Panc1 (cell line): ENCODE measurements around the gene PPP1R15A. TPM values are rescaled to one million over a fixed set of nuclear protein-coding genes. Genes with fewer than 3 reads are reported as not detected.

Experiments
- ATAC-seq: fragments of 200-7000 bp; cut with Tn5 transposase; 2 replicates; pipeline ENCODE4 v1.9.1; 2020; ENCODE audit warnings: mild to moderate bottlenecking, moderate library complexity
- BruUV-seq: library from RNA; stranded (reverse); fragments of 400-500 nt; replicated peaks from 2 replicates; lab custom pipeline; 2021; lab: Mats Ljungman, UMichigan
- CTCF ChIA-PET: fragments of 300-600 bp; sonication (Branson Sonifier 250); formaldehyde crosslinking; loops from one replicate; lab custom pipeline; 2022; ENCODE audit warnings: antibody characterized with exemption; lab: Charles Lee
- POLR2A ChIA-PET: fragments of 300-600 bp; sonication (Branson Sonifier 250); formaldehyde crosslinking; loops from one replicate; lab custom pipeline; 2022; ENCODE audit warnings: antibody characterized with exemption; lab: Charles Lee
- DNase-seq: peaks from one replicate; pipeline ENCODE4 v3.0.0-alpha.2; 2010; ENCODE audit warnings: low read depth, low spot score
- H3K27ac ChIP-seq: 2 replicates; pipeline ENCODE4 v1.5.1; 2011; ENCODE audit warnings: mild to moderate bottlenecking, low read length, inconsistent platforms
- H3K27me3 ChIP-seq: fragments of 200-500 bp; sonication (Bioruptor generic); 2 replicates; pipeline ENCODE4 v1.6.0; 2014; ENCODE audit warnings: low read length, inconsistent platforms; ENCODE audit not compliant: control insufficient read depth, insufficient read depth
- H3K36me3 ChIP-seq: fragments of 200-500 bp; sonication (Bioruptor generic); 2 replicates; pipeline ENCODE4 v1.5.1; 2014; ENCODE audit warnings: inconsistent platforms, mild to moderate bottlenecking, low read length, moderate library complexity; ENCODE audit not compliant: control insufficient read depth, insufficient read depth
- H3K4me1 ChIP-seq: 2 replicates; pipeline ENCODE4 v1.5.1; 2011; ENCODE audit warnings: inconsistent platforms, mild to moderate bottlenecking, low read length, moderate library complexity; ENCODE audit not compliant: control insufficient read depth, insufficient read depth
- H3K4me3 ChIP-seq, 2 experiments: 2 replicates each; pipeline ENCODE4 v1.5.1; 2011 to 2012; ENCODE audit warnings: low read depth in 2 of 2, low read length in 2 of 2, mild to moderate bottlenecking in 2 of 2, inconsistent platforms in 1 of 2, moderate library complexity in 1 of 2
- H3K9me3 ChIP-seq: fragments of 200-500 bp; sonication (Bioruptor generic); 2 replicates; pipeline ENCODE4 v1.5.1; 2014; ENCODE audit warnings: low read depth, mild to moderate bottlenecking, inconsistent platforms, low read length, moderate library complexity; ENCODE audit not compliant: control insufficient read depth, insufficient read depth
- CTCF ChIP-seq: fragments of 450-650 bp; IDR thresholded peaks from 2 replicates; pipeline ENCODE4 v1.5.1; 2017; ENCODE audit warnings: mild to moderate bottlenecking
- POLR2AphosphoS5 ChIP-seq: IDR thresholded peaks from 2 replicates; pipeline ENCODE4 v1.6.1; 2012; ENCODE audit warnings: mild to moderate bottlenecking, low read depth, low read length, moderate library complexity
- REST ChIP-seq, 2 experiments: IDR thresholded peaks; 2 replicates each; pipeline ENCODE4 v1.6.1; 2011 to 2012; ENCODE audit warnings: low read depth in 2 of 2, control low read depth in 1 of 2, low read length in 1 of 2, mild to moderate bottlenecking in 1 of 2, moderate library complexity in 1 of 2; ENCODE audit not compliant: insufficient read depth in 1 of 2
- SIN3A ChIP-seq: IDR thresholded peaks from 2 replicates; pipeline ENCODE4 v1.6.1; 2012; ENCODE audit warnings: low read depth, mild to moderate bottlenecking, low read length, moderate library complexity, borderline replicate concordance; ENCODE audit not compliant: insufficient read depth
- TCF7L2 ChIP-seq: IDR thresholded peaks from 2 replicates; pipeline ENCODE4 v1.6.1; 2011; ENCODE audit warnings: mild to moderate bottlenecking, low read depth, low read length, inconsistent platforms
- in situ Hi-C: cut with HindIII; loops from 2 replicates; pipeline ENCODE4 v1.10.0; 2016; ENCODE audit warnings: low sequenced_read_pairs, low pct_unique_long_range_greater_than_20kb
- intact Hi-C: fragments of 100-400 bp; cut with micrococcal nuclease; formaldehyde crosslinking; loops from one replicate; pipeline ENCODE4 v1.10.0; 2022; ENCODE audit not compliant: unreplicated experiment
- total RNA-seq: library from RNA; stranded (reverse); gene quantifications from one replicate; pipeline ENCODE4 v1.2.1, GENCODE V29; 2021; ENCODE audit not compliant: unreplicated experiment

PPP1R15A gene
- total RNA-seq, 1 experiment from 2014 or later = 27.1 TPM

- in situ Hi-C loops (no loop called here), intact Hi-C loops (no loop called here)
- H3K27me3 ChIP-seq = no peaks in the 10 kb centered on the region
- peak overlapping the region; percentile 93 for H3K27ac ChIP-seq
- DNase-seq = no peak
- peaks cover 18% of the 10 kb centered on the region for H3K4me1 ChIP-seq
- CTCF ChIA-PET = no interaction called here
- POLR2A ChIA-PET = no interaction called here
- peaks cover 10% of the 10 kb centered on the region; the same call in 1 of the 2 replicates for H3K36me3 ChIP-seq
- no peaks in the 10 kb centered on the region for H3K9me3 ChIP-seq
- TF ChIP-seq POLR2AphosphoS5 (no peak), SIN3A (peak; percentile 65; the same call in 1 of the 2 replicates)
- peak overlapping the region; percentile 84 to 99 for H3K4me3 ChIP-seq
- no TSS peak for BruUV-seq
- ATAC-seq = peak; percentile 67
Measured at GRCh38 chr19:48872884-48873475, 759 bp downstream of the PPP1R15A start.

GRCh38 chr19:48873476-48874302 lies 1.5 kb downstream of the PPP1R15A start:
- H3K9me3 ChIP-seq = no peaks in the 10 kb centered on the region
- peak overlapping the region; percentile 93 for H3K27ac ChIP-seq
- ATAC-seq (no peak), DNase-seq (no peak)
- H3K4me3 ChIP-seq = peak overlapping the region; percentile 84 to 99
- intact Hi-C loops = no loop called here
- BruUV-seq = no TSS peak
- TF ChIP-seq POLR2AphosphoS5 (no peak), TCF7L2 (no peak), CTCF (no peak), REST (IDR thresholded peaks at IDR 0.05; ENCODE audit: insufficient read depth in 1 of 2, low read depth in 2 of 2, low read length in 1 of 2) (no peak), SIN3A (no peak)
- no peaks in the 10 kb centered on the region for H3K27me3 ChIP-seq
- H3K4me1 ChIP-seq = peaks cover 15% of the 10 kb centered on the region
- H3K36me3 ChIP-seq = peaks cover 10% of the 10 kb centered on the region; the same call in 1 of the 2 replicates
- POLR2A ChIA-PET = interaction anchor here (0.6 kb wide), 2 partner anchors 45 to 186 kb away, joined by 5 to 16 read pairs; no protein-coding TSS in a partner anchor
- CTCF ChIA-PET = no interaction called here
- in situ Hi-C loops = no loop called here
